B cell (primary cell): ENCODE results near the gene SH3BGRL3. TPM values are rescaled to one million over a fixed set of nuclear protein-coding genes. Genes with fewer than 3 reads are reported as not detected.

Experiments used
- ATAC-seq: fragments of 200-7000 bp; cut with Tn5 transposase; one replicate; pipeline ENCODE4 v1.10.0; 2021; ENCODE audit warnings: low read depth, mild to moderate bottlenecking, moderate number of reproducible peaks, moderate library complexity
- CTCF ChIA-PET: fragments of 350-600 bp; sonication (Branson Sonifier 250); formaldehyde crosslinking; loops from one replicate; lab custom pipeline; 2021; ENCODE audit warnings: antibody characterized with exemption, inconsistent platforms; lab: Charles Lee
- POLR2A ChIA-PET: fragments of 350-600 bp; sonication (Branson Sonifier 250); formaldehyde crosslinking; loops from one replicate; lab custom pipeline; 2021; ENCODE audit warnings: antibody characterized with exemption; lab: Charles Lee
- DNase-seq: peaks from one replicate; pipeline ENCODE4 v3.0.0; 2013
- H2AFZ ChIP-seq: 2 replicates; pipeline ENCODE4 v1.6.1; 2012; ENCODE audit warnings: mild to moderate bottlenecking, low read depth, low read length; ENCODE audit not compliant: insufficient read depth, poor library complexity, severe bottlenecking
- H3K27ac ChIP-seq, 2 donors: 1 replicate in 1 of 2; 2 replicates in 1 of 2; pipeline ENCODE4 v1.5.1; 2012 to 2013; ENCODE audit warnings: low read length in 2 of 2, mild to moderate bottlenecking in 2 of 2, moderate library complexity in 1 of 2
- H3K27me3 ChIP-seq, 4 experiments: fragments of 200-600 bp in 1 of 4; sonication (generic) in 1 of 4; replicated peaks in 1 of 4; 1 replicate in 2 of 4; 2 replicates in 2 of 4; pipeline versions ENCODE4 v1.6.1 to v1.7.0; 2013 to 2016; ENCODE audit warnings: low read length in 3 of 4, mild to moderate bottlenecking in 2 of 4, mixed read lengths in 1 of 4, moderate library complexity in 1 of 4; ENCODE audit not compliant: insufficient read depth in 4 of 4, control insufficient read depth in 3 of 4; ENCODE audit errors: control extremely low read depth in 1 of 4
- H3K36me3 ChIP-seq, 2 experiments: replicated peaks in 1 of 2; 1 replicate in 1 of 2; 2 replicates in 1 of 2; pipeline versions ENCODE4 v1.6.1 to v1.7.1; 2013; ENCODE audit warnings: low read length in 1 of 2; ENCODE audit not compliant: insufficient read depth in 2 of 2, control insufficient read depth in 1 of 2; ENCODE audit errors: control extremely low read depth in 1 of 2, extremely low read depth in 1 of 2
- H3K4me1 ChIP-seq, 2 donors: fragments of 200-600 bp in 1 of 2; sonication (generic) in 1 of 2; 1 replicate in 1 of 2; 2 replicates in 1 of 2; pipeline versions ENCODE4 v1.5.1 to v1.6.1; 2013 to 2017; ENCODE audit warnings: low read length in 2 of 2; ENCODE audit not compliant: control insufficient read depth in 2 of 2, insufficient read depth in 2 of 2
- H3K4me2 ChIP-seq: replicated peaks from 2 replicates; pipeline ENCODE3; 2012; ENCODE audit warnings: mild to moderate bottlenecking, low read depth, low read length; ENCODE audit not compliant: poor library complexity, severe bottlenecking
- H3K4me3 ChIP-seq, 5 experiments: fragments of 200-600 bp in 1 of 5; sonication (generic) in 1 of 5; 1 replicate in 3 of 5; 2 replicates in 2 of 5; pipeline versions ENCODE4 v1.5.1 to v1.7.0; 2011 to 2016; ENCODE audit warnings: low read length in 4 of 5, mild to moderate bottlenecking in 4 of 5, low read depth in 2 of 5, control low read depth in 1 of 5, moderate library complexity in 1 of 5; ENCODE audit not compliant: insufficient read depth in 1 of 5; ENCODE audit errors: control extremely low read depth in 1 of 5, extremely low read depth in 1 of 5
- H3K79me2 ChIP-seq: fragments of 200-600 bp; sonication (generic); one replicate; pipeline ENCODE4 v1.6.0; 2016; ENCODE audit warnings: low read length; ENCODE audit not compliant: control insufficient read depth, insufficient read depth
- H3K9ac ChIP-seq: fragments of 200-600 bp; sonication (generic); 2 replicates; pipeline ENCODE4 v1.6.1; 2017; ENCODE audit warnings: mild to moderate bottlenecking, low read length, moderate library complexity
- H3K9me3 ChIP-seq, 3 donors: one replicate each; pipeline versions ENCODE4 v1.6.1 to v1.7.1; 2013; ENCODE audit warnings: low read length in 2 of 3; ENCODE audit not compliant: control insufficient read depth in 2 of 3, insufficient read depth in 1 of 3; ENCODE audit errors: control extremely low read depth in 1 of 3
- H4K20me1 ChIP-seq: 2 replicates; pipeline ENCODE4 v1.6.0; 2012; ENCODE audit warnings: mild to moderate bottlenecking, low read length; ENCODE audit not compliant: insufficient read depth, control insufficient read depth, poor library complexity, severe bottlenecking
- H3K27ac Mint-ChIP-seq: one replicate; pipeline ENCODE4 v1.8.0; 2021; ENCODE audit warnings: mixed read lengths
- H3K27me3 Mint-ChIP-seq: one replicate; pipeline ENCODE4 v1.8.0; 2021; ENCODE audit warnings: mixed read lengths
- H3K4me1 Mint-ChIP-seq: one replicate; pipeline ENCODE4 v1.8.0; 2021; ENCODE audit warnings: mixed read lengths
- H3K4me3 Mint-ChIP-seq: one replicate; pipeline ENCODE4 v1.8.0; 2021; ENCODE audit warnings: mixed read lengths
- H3K9me3 Mint-ChIP-seq: one replicate; pipeline ENCODE4 v1.8.0; 2022; ENCODE audit warnings: mixed read lengths; ENCODE audit not compliant: insufficient read depth
- EZH2 ChIP-seq: IDR thresholded peaks from 2 replicates; pipeline ENCODE4 v1.6.1; 2012; ENCODE audit warnings: borderline replicate concordance, low read depth, mild to moderate bottlenecking, moderate library complexity, low read length; ENCODE audit not compliant: insufficient read depth, poor library complexity, severe bottlenecking
- WGBS: methylation state at CpG from one replicate; pipeline ENCODE4 v1.1.5; 2013; ENCODE audit warnings: missing lambda C conversion rate; ENCODE audit not compliant: insufficient coverage; 5-methylcytosine and 5-hydroxymethylcytosine counted together
- intact Hi-C: fragments of 100-400 bp; cut with micrococcal nuclease; formaldehyde crosslinking; loops from one replicate; pipeline ENCODE4 v1.10.0; 2022
- polyA plus RNA-seq: library from polyadenylated mRNA; depleted of rRNA; stranded (reverse); fragments of >200 nt; gene quantifications from 2 replicates; pipeline ENCODE4 v1.2.3, GENCODE V29; 2012
- total RNA-seq, 2 donors: library from RNA; stranded (reverse); fragments of 120-200 nt in 1 of 2; gene quantifications; 1 replicate in 1 of 2; 2 replicates in 1 of 2; pipeline versions ENCODE4 v1.2.3 to v1.2.4, GENCODE V29; 2013 to 2022
- TF ChIP-seq, protein P1 (sequence below): fragments of 200-600 bp; IDR thresholded peaks from one replicate; pipeline ENCODE4 v1.8.0; 2022; ENCODE audit warnings: antibody characterized with exemption, mild to moderate bottlenecking

The SH3BGRL3 gene
- total and polyA plus RNA-seq, 2 donors (not counting 1 experiment from before 2014, with no cell fraction given) = 150 to 232 TPM

- Mint-ChIP-seq H3K27me3 (no peaks in the 10 kb centered on the region), H3K4me3 (no peak overlapping the region), H3K27ac (peak overlapping the region; percentile 37), H3K4me1 (peaks cover 58% of the 10 kb centered on the region), H3K9me3 (no peaks in the 10 kb centered on the region)
- Histone ChIP-seq H3K27me3 (no peaks in the 10 kb centered on the region), H3K79me2 (peaks cover 51% of the 10 kb centered on the region), H3K4me3 (no peak overlapping the region), H3K9ac (no peak overlapping the region), H3K4me2 (no peak overlapping the region), H3K9me3 (no peaks in the 10 kb centered on the region), H2AFZ (no peak overlapping the region), H3K36me3 (peaks cover 0 to 5% of the 10 kb centered on the region in 2 experiments), H4K20me1 (no peaks in the 10 kb centered on the region), H3K4me1 (peaks cover 37 to 52% of the 10 kb centered on the region in 2 donors), H3K27ac (no peak overlapping the region)
- CTCF ChIA-PET = interaction anchor here (0.7 to 1.9 kb wide), 3 partner anchors 8 to 19 kb away, joined by 3 to 7 read pairs (median 5); no protein-coding TSS in a partner anchor
- intact Hi-C loops = no loop called here
- no peak for ATAC-seq
- no peak for DNase-seq
- WGBS = 90% methylated on average over 16 of the region's 16 CpGs
- POLR2A ChIA-PET = interaction anchor here (0.9 to 2.3 kb wide), 3 partner anchors 8 to 21 kb away, joined by 3 to 8 read pairs (median 8); partner anchors contain the start of gene CD52
- TF ChIP-seq, protein P1, sequence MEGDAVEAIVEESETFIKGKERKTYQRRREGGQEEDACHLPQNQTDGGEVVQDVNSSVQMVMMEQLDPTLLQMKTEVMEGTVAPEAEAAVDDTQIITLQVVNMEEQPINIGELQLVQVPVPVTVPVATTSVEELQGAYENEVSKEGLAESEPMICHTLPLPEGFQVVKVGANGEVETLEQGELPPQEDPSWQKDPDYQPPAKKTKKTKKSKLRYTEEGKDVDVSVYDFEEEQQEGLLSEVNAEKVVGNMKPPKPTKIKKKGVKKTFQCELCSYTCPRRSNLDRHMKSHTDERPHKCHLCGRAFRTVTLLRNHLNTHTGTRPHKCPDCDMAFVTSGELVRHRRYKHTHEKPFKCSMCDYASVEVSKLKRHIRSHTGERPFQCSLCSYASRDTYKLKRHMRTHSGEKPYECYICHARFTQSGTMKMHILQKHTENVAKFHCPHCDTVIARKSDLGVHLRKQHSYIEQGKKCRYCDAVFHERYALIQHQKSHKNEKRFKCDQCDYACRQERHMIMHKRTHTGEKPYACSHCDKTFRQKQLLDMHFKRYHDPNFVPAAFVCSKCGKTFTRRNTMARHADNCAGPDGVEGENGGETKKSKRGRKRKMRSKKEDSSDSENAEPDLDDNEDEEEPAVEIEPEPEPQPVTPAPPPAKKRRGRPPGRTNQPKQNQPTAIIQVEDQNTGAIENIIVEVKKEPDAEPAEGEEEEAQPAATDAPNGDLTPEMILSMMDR = no peak
- TF ChIP-seq EZH2 = no peak
Measured at GRCh38 chr1:26296340-26297056, 16.6 kb downstream of the SH3BGRL3 start.
